GM18511 (cell line): Measurements from ENCODE around the gene PEA15.

Source experiments
- ATAC-seq: cut with Tn5 transposase; IDR thresholded peaks from one replicate; pipeline ENCODE4 v1.9.1; 2021; ENCODE audit warnings: mild to moderate bottlenecking, moderate library complexity; ENCODE audit not compliant: unreplicated experiment

PEA15 gene

GRCh38 chr1:160178731-160179130 lies 26.5 kb upstream of the PEA15 start:
- no peak for ATAC-seq

- no peak for ATAC-seq
Measured at GRCh38 chr1:160179336-160179735, 25.8 kb upstream of the PEA15 start.

- ATAC-seq, result no peak
Measured at GRCh38 chr1:160186246-160186645, 18.9 kb upstream of the PEA15 start.

GRCh38 chr1:160186729-160187128 lies 18.5 kb upstream of the PEA15 start:
- no peak for ATAC-seq

- no peak for ATAC-seq
Measured at GRCh38 chr1:160187407-160187806, 17.8 kb upstream of the PEA15 start.

- ATAC-seq, result no peak
Measured at GRCh38 chr1:160188341-160188740, 16.8 kb upstream of the PEA15 start.

GRCh38 chr1:160189649-160190625 lies 15.2 kb upstream of the PEA15 start, which contains the start of gene CASQ1:
TSS of gene CASQ1 (plus strand) at chr1:160190575. CDS start at chr1:160190752, 177 bp downstream.
- ATAC-seq, result no peak

- no peak for ATAC-seq
Measured at GRCh38 chr1:160191756-160192155, 13.4 kb upstream of the PEA15 start.

- no peak for ATAC-seq
Measured at GRCh38 chr1:160192234-160192633, 12.9 kb upstream of the PEA15 start.

GRCh38 chr1:160193091-160193819 lies 11.9 kb upstream of the PEA15 start:
- peak; percentile 72 for ATAC-seq

- ATAC-seq, result no peak
Measured at GRCh38 chr1:160193832-160194736, 11.1 kb upstream of the PEA15 start.

GRCh38 chr1:160194737-160195059 lies 10.5 kb upstream of the PEA15 start:
- no peak for ATAC-seq

- no peak for ATAC-seq
Measured at GRCh38 chr1:160196143-160196542, 9.0 kb upstream of the PEA15 start.

GRCh38 chr1:160197231-160197630 lies 8.0 kb upstream of the PEA15 start:
- no peak for ATAC-seq

- ATAC-seq, result no peak
Measured at GRCh38 chr1:160200786-160201185, 4.4 kb upstream of the PEA15 start.

- peak; percentile 74 for ATAC-seq
Measured at GRCh38 chr1:160204526-160205241, 500 bp upstream of the PEA15 start.

- peak; percentile 45 for ATAC-seq
Measured at GRCh38 chr1:160206036-160206389, 829 bp downstream of the PEA15 start.

- no peak for ATAC-seq
Measured at GRCh38 chr1:160206421-160207117, 1.4 kb downstream of the PEA15 start.

- ATAC-seq, result no peak
Measured at GRCh38 chr1:160207118-160207650, 2.0 kb downstream of the PEA15 start.
